Measurements from ENCODE around the gene GPR31.

- TF ChIP-seq, protein P1, sequence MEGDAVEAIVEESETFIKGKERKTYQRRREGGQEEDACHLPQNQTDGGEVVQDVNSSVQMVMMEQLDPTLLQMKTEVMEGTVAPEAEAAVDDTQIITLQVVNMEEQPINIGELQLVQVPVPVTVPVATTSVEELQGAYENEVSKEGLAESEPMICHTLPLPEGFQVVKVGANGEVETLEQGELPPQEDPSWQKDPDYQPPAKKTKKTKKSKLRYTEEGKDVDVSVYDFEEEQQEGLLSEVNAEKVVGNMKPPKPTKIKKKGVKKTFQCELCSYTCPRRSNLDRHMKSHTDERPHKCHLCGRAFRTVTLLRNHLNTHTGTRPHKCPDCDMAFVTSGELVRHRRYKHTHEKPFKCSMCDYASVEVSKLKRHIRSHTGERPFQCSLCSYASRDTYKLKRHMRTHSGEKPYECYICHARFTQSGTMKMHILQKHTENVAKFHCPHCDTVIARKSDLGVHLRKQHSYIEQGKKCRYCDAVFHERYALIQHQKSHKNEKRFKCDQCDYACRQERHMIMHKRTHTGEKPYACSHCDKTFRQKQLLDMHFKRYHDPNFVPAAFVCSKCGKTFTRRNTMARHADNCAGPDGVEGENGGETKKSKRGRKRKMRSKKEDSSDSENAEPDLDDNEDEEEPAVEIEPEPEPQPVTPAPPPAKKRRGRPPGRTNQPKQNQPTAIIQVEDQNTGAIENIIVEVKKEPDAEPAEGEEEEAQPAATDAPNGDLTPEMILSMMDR (IDR thresholded peaks at IDR 0.05; ENCODE audit: low read length): no peak
- no peak for TF ChIP-seq EZH2 (IDR thresholded peaks at IDR 0.05; ENCODE audit: borderline replicate concordance, low read length)
These were observed 21.4 kb downstream of the GPR31 start for GRCh38 chr6:167136376-167136775.

Data from OCI-LY1 (cell line).